Loucy (cell line): Measurements from ENCODE around the gene PKD2.
A peak's percentile ranks its signal among the peaks of the same experiment; 100 is the strongest.

Experiments
- H2AFZ ChIP-seq: fragments of 200-600 bp; sonication (generic); 2 replicates; pipeline ENCODE4 v1.6.0; 2016; ENCODE audit warnings: antibody characterized with exemption, mild to moderate bottlenecking, low read length, moderate library complexity
- H3F3A ChIP-seq: fragments of 200-600 bp; 2 replicates; pipeline ENCODE4 v1.6.0; 2016; ENCODE audit warnings: antibody characterized with exemption, low read depth, mild to moderate bottlenecking
- H3K27me3 ChIP-seq: fragments of 200-600 bp; sonication (generic); 2 replicates; pipeline ENCODE4 v1.6.1; 2014; ENCODE audit warnings: low read length, mild to moderate bottlenecking; ENCODE audit not compliant: insufficient read depth, poor library complexity, severe bottlenecking
- H3K36me3 ChIP-seq: fragments of 200-600 bp; sonication (generic); 2 replicates; pipeline ENCODE4 v1.6.1; 2016; ENCODE audit warnings: low read length; ENCODE audit not compliant: insufficient read depth
- H3K4me1 ChIP-seq: fragments of 200-600 bp; sonication (generic); 2 replicates; pipeline ENCODE4 v1.5.1; 2014; ENCODE audit warnings: low read length, mild to moderate bottlenecking; ENCODE audit not compliant: insufficient read depth, poor library complexity, severe bottlenecking
- H3K4me2 ChIP-seq: fragments of 200-600 bp; sonication (generic); 2 replicates; pipeline ENCODE4 v1.6.0; 2014; ENCODE audit warnings: antibody characterized with exemption, low read length, low read depth, mild to moderate bottlenecking; ENCODE audit not compliant: poor library complexity, severe bottlenecking
- H3K4me3 ChIP-seq: fragments of 200-600 bp; sonication (generic); 2 replicates; pipeline ENCODE4 v1.5.1; 2014; ENCODE audit warnings: low read length, mild to moderate bottlenecking, mixed read lengths; ENCODE audit not compliant: poor library complexity, severe bottlenecking
- H3K79me2 ChIP-seq: fragments of 200-600 bp; sonication (generic); 2 replicates; pipeline ENCODE4 v1.6.1; 2014; ENCODE audit warnings: low read length; ENCODE audit not compliant: insufficient read depth
- H3K9ac ChIP-seq: fragments of 200-600 bp; sonication (generic); 2 replicates; pipeline ENCODE4 v1.6.0; 2014; ENCODE audit warnings: mild to moderate bottlenecking, low read depth, low read length, moderate library complexity; ENCODE audit not compliant: poor library complexity, severe bottlenecking
- H3K9me2 ChIP-seq: fragments of 200-600 bp; sonication (generic); replicated peaks from 2 replicates; pipeline ENCODE4 v1.6.1; 2016; ENCODE audit warnings: low read depth, low read length, mixed read lengths
- H3K9me3 ChIP-seq: fragments of 200-600 bp; sonication (generic); 2 replicates; pipeline ENCODE4 v1.6.1; 2014; ENCODE audit warnings: mild to moderate bottlenecking, antibody characterized with exemption, low read length, low read depth; ENCODE audit not compliant: insufficient read depth
- H4K20me1 ChIP-seq: fragments of 200-600 bp; sonication (generic); 2 replicates; pipeline ENCODE4 v1.6.0; 2014; ENCODE audit warnings: antibody characterized with exemption, low read length, mild to moderate bottlenecking; ENCODE audit not compliant: insufficient read depth, poor library complexity, severe bottlenecking
- CTCF ChIP-seq: fragments of 200-600 bp; sonication (generic); conservative IDR thresholded peaks from 2 replicates; pipeline ENCODE4 v1.5.1; 2014; ENCODE audit warnings: mild to moderate bottlenecking, antibody characterized with exemption, low read length
- EZH2phosphoT487 ChIP-seq: fragments of 200-600 bp; IDR thresholded peaks from 2 replicates; pipeline ENCODE4 v1.6.1; 2018; ENCODE audit warnings: antibody characterized with exemption, mild to moderate bottlenecking, moderate library complexity, borderline replicate concordance

Gene PKD2

GRCh38 chr4:88030565-88031310 is 23.3 kb downstream of the PKD2 start:
- no peak overlapping the region for H3K4me2 ChIP-seq
- TF ChIP-seq CTCF (no peak), EZH2phosphoT487 (no peak)
- H3K36me3 ChIP-seq = peaks cover 17% of the 10 kb centered on the region; the same call in 1 of the 2 replicates

GRCh38 chr4:88033309-88033708 is 25.9 kb downstream of the PKD2 start:
- peaks cover 26% of the 10 kb centered on the region; the same call in 1 of the 2 replicates for H3K36me3 ChIP-seq
- no peak overlapping the region for H3K4me2 ChIP-seq
- H3K4me1 ChIP-seq = no peaks in the 10 kb centered on the region
- no peaks in the 10 kb centered on the region for H3K27me3 ChIP-seq
- no peaks in the 10 kb centered on the region for H3K9me2 ChIP-seq
- no peaks in the 10 kb centered on the region for H4K20me1 ChIP-seq
- no peak overlapping the region for H3K4me3 ChIP-seq
- H2AFZ ChIP-seq = no peak overlapping the region
- H3K79me2 ChIP-seq = no peaks in the 10 kb centered on the region
- no peaks in the 10 kb centered on the region for H3K9me3 ChIP-seq
- TF ChIP-seq EZH2phosphoT487 (no peak), CTCF (peak; percentile 70)
- no peak overlapping the region for H3K9ac ChIP-seq
- no peaks in the 10 kb centered on the region for H3F3A ChIP-seq

More at GRCh38 chr4:88030565-88031310, 23.3 kb downstream of the PKD2 start:
- Histone ChIP-seq H4K20me1 (no peaks in the 10 kb centered on the region), H3K27me3 (no peaks in the 10 kb centered on the region), H3K9me2 (no peaks in the 10 kb centered on the region), H3K4me3 (no peak overlapping the region), H3K9ac (no peak overlapping the region), H3F3A (no peaks in the 10 kb centered on the region), H3K4me1 (no peaks in the 10 kb centered on the region), H2AFZ (no peak overlapping the region), H3K79me2 (no peaks in the 10 kb centered on the region), H3K9me3 (no peaks in the 10 kb centered on the region; the same call in 1 of the 2 replicates)

GRCh38 chr4:88035292-88035691 is 27.9 kb downstream of the PKD2 start:
- no peaks in the 10 kb centered on the region for H3K9me3 ChIP-seq
- TF ChIP-seq CTCF (no peak), EZH2phosphoT487 (no peak)
- peaks cover 46% of the 10 kb centered on the region; the same call in 1 of the 2 replicates for H3K36me3 ChIP-seq
- H3K9me2 ChIP-seq = no peaks in the 10 kb centered on the region
- no peaks in the 10 kb centered on the region for H3K79me2 ChIP-seq
- no peaks in the 10 kb centered on the region for H3F3A ChIP-seq
- H3K4me1 ChIP-seq = no peaks in the 10 kb centered on the region
- H3K27me3 ChIP-seq = no peaks in the 10 kb centered on the region
- no peak overlapping the region for H3K4me3 ChIP-seq
- no peak overlapping the region for H3K4me2 ChIP-seq
- H4K20me1 ChIP-seq = no peaks in the 10 kb centered on the region
- no peak overlapping the region for H3K9ac ChIP-seq
- H2AFZ ChIP-seq = no peak overlapping the region
